ENCODE data around the gene AKR1B1.

The AKR1B1 gene

DNA sequence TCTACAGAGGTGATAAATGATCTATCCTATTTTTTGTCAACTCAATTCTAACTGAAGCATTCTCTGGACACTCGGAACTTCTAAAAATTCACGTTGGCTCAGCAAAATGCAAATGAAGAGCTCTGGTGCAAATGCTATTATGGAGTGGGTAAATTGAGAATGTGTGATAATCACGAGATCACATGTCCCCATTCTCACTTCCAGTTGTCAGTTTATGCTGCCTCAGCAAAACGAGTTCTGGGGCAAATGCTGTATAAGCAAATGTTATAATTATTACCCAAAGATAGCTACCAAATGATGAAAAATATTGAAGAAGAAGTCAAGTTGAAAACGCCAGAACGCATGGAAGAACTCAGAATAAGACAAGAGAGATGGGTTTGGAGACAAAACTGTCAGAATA is 29.4 kb downstream of the AKR1B1 start:
- H3K4me3 ChIP-seq (ENCODE audit: low read length) = 0 out of 2 replicates have a peak overlapping the region, but pooled peaks have one; percentile 9
- peak overlapping the region; percentile 34 for H3K4me2 ChIP-seq (ENCODE audit: low read depth, low read length)

DNA sequence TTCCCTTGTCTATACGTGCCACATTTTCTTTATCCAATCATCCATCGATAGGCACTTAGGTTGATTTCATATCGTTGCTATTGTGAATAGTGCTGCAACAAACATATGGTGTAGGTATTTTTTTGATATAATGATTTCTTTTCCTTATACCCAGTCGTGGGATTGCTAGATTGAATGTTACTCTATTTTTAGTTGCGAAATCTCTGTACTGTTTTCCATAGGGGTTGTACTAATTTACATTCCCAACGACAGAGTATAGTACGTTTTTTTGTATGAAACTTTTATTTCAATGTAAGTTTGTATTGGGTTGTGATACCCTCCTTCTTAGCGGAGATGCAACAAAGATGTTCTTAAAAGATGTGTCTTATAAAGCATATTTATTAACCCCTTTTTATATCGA is 30.0 kb downstream of the AKR1B1 start:
- Histone ChIP-seq H3K4me1 (ENCODE audit: low read length) (peaks cover 26% of the 10 kb centered on the region), H2AFZ (ENCODE audit: low read length) (0 out of 2 replicates have a peak overlapping the region, but pooled peaks have one; percentile 29), H3F3A (ENCODE audit: insufficient read depth, low read length) (peaks cover 13% of the 10 kb centered on the region; the same call in 1 of the 2 replicates), H3K27me3 (replicated peaks; ENCODE audit: insufficient read depth, low read length) (no peaks in the 10 kb centered on the region), H3K4me3 (ENCODE audit: low read length) (0 out of 2 replicates have a peak overlapping the region, but pooled peaks have one; percentile 9), H3K9me2 (replicated peaks; ENCODE audit: insufficient read depth, low read length) (no peaks in the 10 kb centered on the region), H4K20me1 (ENCODE audit: insufficient read depth, low read length) (no peaks in the 10 kb centered on the region), H3K27ac (ENCODE audit: low read length) (peak overlapping the region; percentile 29; the same call in 1 of the 2 replicates), H3K79me2 (ENCODE audit: low read length) (no peaks in the 10 kb centered on the region), H3K9ac (ENCODE audit: low read length) (no peak overlapping the region), H3K9me3 (replicated peaks; ENCODE audit: insufficient read depth, low read length) (no peaks in the 10 kb centered on the region), H3K36me3 (replicated peaks; ENCODE audit: insufficient read depth, low read length) (no peaks in the 10 kb centered on the region), H3K4me2 (ENCODE audit: low read depth, low read length) (peak overlapping the region; percentile 34)
- no peak for TF ChIP-seq EZH2phosphoT487 (IDR thresholded peaks at IDR 0.05; ENCODE audit: low read length)
- TF ChIP-seq, protein P1, sequence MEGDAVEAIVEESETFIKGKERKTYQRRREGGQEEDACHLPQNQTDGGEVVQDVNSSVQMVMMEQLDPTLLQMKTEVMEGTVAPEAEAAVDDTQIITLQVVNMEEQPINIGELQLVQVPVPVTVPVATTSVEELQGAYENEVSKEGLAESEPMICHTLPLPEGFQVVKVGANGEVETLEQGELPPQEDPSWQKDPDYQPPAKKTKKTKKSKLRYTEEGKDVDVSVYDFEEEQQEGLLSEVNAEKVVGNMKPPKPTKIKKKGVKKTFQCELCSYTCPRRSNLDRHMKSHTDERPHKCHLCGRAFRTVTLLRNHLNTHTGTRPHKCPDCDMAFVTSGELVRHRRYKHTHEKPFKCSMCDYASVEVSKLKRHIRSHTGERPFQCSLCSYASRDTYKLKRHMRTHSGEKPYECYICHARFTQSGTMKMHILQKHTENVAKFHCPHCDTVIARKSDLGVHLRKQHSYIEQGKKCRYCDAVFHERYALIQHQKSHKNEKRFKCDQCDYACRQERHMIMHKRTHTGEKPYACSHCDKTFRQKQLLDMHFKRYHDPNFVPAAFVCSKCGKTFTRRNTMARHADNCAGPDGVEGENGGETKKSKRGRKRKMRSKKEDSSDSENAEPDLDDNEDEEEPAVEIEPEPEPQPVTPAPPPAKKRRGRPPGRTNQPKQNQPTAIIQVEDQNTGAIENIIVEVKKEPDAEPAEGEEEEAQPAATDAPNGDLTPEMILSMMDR (IDR thresholded peaks at IDR 0.05; ENCODE audit: low read length) = no peak
- TF ChIP-seq EZH2 (optimal IDR thresholded peaks at IDR 0.05; ENCODE audit: low read depth, low read length) = no peak
- DNase-seq = no peak

More for the DNA sequence above, 29.4 kb downstream of the AKR1B1 start:
- peak overlapping the region; percentile 29; the same call in 1 of the 2 replicates for H2AFZ ChIP-seq (ENCODE audit: low read length)
- no peaks in the 10 kb centered on the region for H3K79me2 ChIP-seq (ENCODE audit: low read length)
- H3F3A ChIP-seq (ENCODE audit: insufficient read depth, low read length) = peaks cover 13% of the 10 kb centered on the region; the same call in 1 of the 2 replicates
- no peak overlapping the region for H3K9ac ChIP-seq (ENCODE audit: low read length)
- no peaks in the 10 kb centered on the region for H3K27me3 ChIP-seq (replicated peaks; ENCODE audit: insufficient read depth, low read length)
- peak; percentile 77 for DNase-seq
- H3K27ac ChIP-seq (ENCODE audit: low read length) = peak overlapping the region; percentile 29; the same call in 1 of the 2 replicates
- H4K20me1 ChIP-seq (ENCODE audit: insufficient read depth, low read length) = no peaks in the 10 kb centered on the region
- H3K9me2 ChIP-seq (replicated peaks; ENCODE audit: insufficient read depth, low read length) = no peaks in the 10 kb centered on the region
- TF ChIP-seq, protein P1 (IDR thresholded peaks at IDR 0.05; ENCODE audit: low read length) = no peak
- no peak for TF ChIP-seq EZH2phosphoT487 (IDR thresholded peaks at IDR 0.05; ENCODE audit: low read length)
- TF ChIP-seq EZH2 (optimal IDR thresholded peaks at IDR 0.05; ENCODE audit: low read depth, low read length) = no peak
- H3K4me1 ChIP-seq (ENCODE audit: low read length) = peaks cover 26% of the 10 kb centered on the region
- no peaks in the 10 kb centered on the region for H3K9me3 ChIP-seq (replicated peaks; ENCODE audit: insufficient read depth, low read length)
- no peaks in the 10 kb centered on the region for H3K36me3 ChIP-seq (replicated peaks; ENCODE audit: insufficient read depth, low read length)

DNA sequence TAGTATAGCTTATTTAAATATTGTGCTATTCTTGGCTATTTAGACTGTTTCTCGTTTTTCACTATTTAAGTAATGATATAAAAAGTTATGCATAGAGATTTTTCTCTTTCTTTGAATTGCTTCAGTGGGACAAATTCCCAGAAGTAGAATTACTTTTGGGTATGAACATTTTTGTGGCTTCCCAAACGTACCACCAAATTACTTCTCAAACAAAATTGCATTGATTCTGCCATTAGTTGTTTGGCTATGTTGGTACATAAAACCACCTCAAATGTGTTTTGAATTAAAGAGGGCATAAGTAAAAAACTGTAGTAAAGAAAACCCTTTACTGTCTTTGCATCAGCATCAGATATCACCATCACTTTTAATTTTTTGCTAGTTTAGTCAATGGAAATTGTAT is 31.0 kb downstream of the AKR1B1 start:
- H3K27ac ChIP-seq (ENCODE audit: low read length) = no peak overlapping the region
- TF ChIP-seq, protein P1 (IDR thresholded peaks at IDR 0.05; ENCODE audit: low read length) = no peak
- TF ChIP-seq EZH2phosphoT487 (IDR thresholded peaks at IDR 0.05; ENCODE audit: low read length) = no peak
- no peak for TF ChIP-seq EZH2 (optimal IDR thresholded peaks at IDR 0.05; ENCODE audit: low read depth, low read length)
- no peak overlapping the region for H2AFZ ChIP-seq (ENCODE audit: low read length)
- no peaks in the 10 kb centered on the region for H4K20me1 ChIP-seq (ENCODE audit: insufficient read depth, low read length)
- no peaks in the 10 kb centered on the region for H3K9me3 ChIP-seq (replicated peaks; ENCODE audit: insufficient read depth, low read length)
- no peak for DNase-seq
- H3K9me2 ChIP-seq (replicated peaks; ENCODE audit: insufficient read depth, low read length) = no peaks in the 10 kb centered on the region
- H3K9ac ChIP-seq (ENCODE audit: low read length) = no peak overlapping the region
- H3K79me2 ChIP-seq (ENCODE audit: low read length) = no peaks in the 10 kb centered on the region
- no peak overlapping the region for H3K4me2 ChIP-seq (ENCODE audit: low read depth, low read length)
- H3K27me3 ChIP-seq (replicated peaks; ENCODE audit: insufficient read depth, low read length) = no peaks in the 10 kb centered on the region
- H3K36me3 ChIP-seq (replicated peaks; ENCODE audit: insufficient read depth, low read length) = no peaks in the 10 kb centered on the region
- H3K4me3 ChIP-seq (ENCODE audit: low read length) = no peak overlapping the region
- H3F3A ChIP-seq (ENCODE audit: insufficient read depth, low read length) = peaks cover 13% of the 10 kb centered on the region; the same call in 1 of the 2 replicates
- H3K4me1 ChIP-seq (ENCODE audit: low read length) = peaks cover 22% of the 10 kb centered on the region
